ENCODE data around the gene ZGPAT.

ZGPAT gene

GRCh38 chr20:63782521-63782971 is 74.7 kb downstream of the ZGPAT start:
- DNase-seq (ENCODE audit: low read depth, low spot score): no peak

GRCh38 chr20:63783970-63784369 is 76.1 kb downstream of the ZGPAT start:
- DNase-seq (ENCODE audit: low read depth, low spot score): no peak

- DNase-seq (ENCODE audit: low read depth, low spot score): no peak
Measured at GRCh38 chr20:63785691-63786131, 77.9 kb downstream of the ZGPAT start.

Measured in ELF-1 (cell line).